Fibroblast of the aortic adventitia (primary cell): Measurements from ENCODE around the gene NKIRAS1. TPM values are rescaled to one million over a fixed set of nuclear protein-coding genes. Genes with fewer than 3 reads are reported as not detected.
"Not testable (repeated sequence)": the region's sequence is repeated elsewhere in the genome, so short reads cannot be mapped to it uniquely, and the experiment has no call there.

Source experiments
- DNase-seq: peaks from one replicate; pipeline ENCODE4 v3.0.0-alpha.2; 2010; ENCODE audit warnings: low read depth
- H3K4me3 ChIP-seq: 2 replicates; pipeline ENCODE4 v1.5.1; 2011; ENCODE audit warnings: low read depth, mild to moderate bottlenecking, control low read depth, low read length, moderate library complexity
- total RNA-seq: library from RNA; depleted of rRNA; stranded (reverse); fragments of >200 nt; gene quantifications from 2 replicates; pipeline ENCODE4 v1.2.3, GENCODE V29; 2012; ENCODE audit warnings: low replicate concordance
- TF ChIP-seq, protein P1 (sequence below): IDR thresholded peaks from 2 replicates; pipeline ENCODE4 v1.5.1; 2011; ENCODE audit warnings: mild to moderate bottlenecking, low read length, control low read depth, inconsistent platforms; ENCODE audit not compliant: insufficient read depth

NKIRAS1 gene
- total RNA-seq, 1 donor, result 20.9 TPM

DNA sequence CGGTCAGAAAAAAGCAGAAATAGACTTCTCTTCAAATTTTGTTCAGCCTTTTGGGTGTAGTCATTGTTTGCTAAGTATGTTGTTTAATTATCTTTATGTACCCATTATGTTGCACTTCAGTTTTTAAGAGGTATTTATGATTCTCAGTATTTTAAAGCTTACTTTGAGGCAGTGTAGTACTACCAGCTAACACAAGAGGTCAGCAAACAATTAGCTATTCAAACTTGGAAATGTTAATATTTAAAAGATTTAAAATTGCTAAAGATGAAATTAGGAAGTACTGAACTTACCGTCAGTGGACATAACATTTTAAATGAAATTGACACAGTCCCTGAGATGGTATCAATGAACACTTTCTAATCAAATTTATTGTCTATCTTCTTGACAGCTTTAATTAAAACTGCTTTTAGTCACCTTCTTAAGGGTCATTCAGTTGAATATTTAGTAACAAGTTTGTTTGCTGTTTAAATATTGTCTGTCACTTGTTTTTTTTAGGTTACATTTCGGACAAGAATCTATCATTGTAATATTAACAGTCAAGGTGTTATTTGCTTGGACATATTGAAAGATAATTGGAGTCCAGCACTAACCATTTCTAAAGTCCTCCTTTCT, 28.1 kb downstream of the NKIRAS1 start:
- no peak overlapping the region for H3K4me3 ChIP-seq
- TF ChIP-seq, protein P1, sequence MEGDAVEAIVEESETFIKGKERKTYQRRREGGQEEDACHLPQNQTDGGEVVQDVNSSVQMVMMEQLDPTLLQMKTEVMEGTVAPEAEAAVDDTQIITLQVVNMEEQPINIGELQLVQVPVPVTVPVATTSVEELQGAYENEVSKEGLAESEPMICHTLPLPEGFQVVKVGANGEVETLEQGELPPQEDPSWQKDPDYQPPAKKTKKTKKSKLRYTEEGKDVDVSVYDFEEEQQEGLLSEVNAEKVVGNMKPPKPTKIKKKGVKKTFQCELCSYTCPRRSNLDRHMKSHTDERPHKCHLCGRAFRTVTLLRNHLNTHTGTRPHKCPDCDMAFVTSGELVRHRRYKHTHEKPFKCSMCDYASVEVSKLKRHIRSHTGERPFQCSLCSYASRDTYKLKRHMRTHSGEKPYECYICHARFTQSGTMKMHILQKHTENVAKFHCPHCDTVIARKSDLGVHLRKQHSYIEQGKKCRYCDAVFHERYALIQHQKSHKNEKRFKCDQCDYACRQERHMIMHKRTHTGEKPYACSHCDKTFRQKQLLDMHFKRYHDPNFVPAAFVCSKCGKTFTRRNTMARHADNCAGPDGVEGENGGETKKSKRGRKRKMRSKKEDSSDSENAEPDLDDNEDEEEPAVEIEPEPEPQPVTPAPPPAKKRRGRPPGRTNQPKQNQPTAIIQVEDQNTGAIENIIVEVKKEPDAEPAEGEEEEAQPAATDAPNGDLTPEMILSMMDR, result peak; percentile 79
- DNase-seq, result peak; percentile 76

DNA sequence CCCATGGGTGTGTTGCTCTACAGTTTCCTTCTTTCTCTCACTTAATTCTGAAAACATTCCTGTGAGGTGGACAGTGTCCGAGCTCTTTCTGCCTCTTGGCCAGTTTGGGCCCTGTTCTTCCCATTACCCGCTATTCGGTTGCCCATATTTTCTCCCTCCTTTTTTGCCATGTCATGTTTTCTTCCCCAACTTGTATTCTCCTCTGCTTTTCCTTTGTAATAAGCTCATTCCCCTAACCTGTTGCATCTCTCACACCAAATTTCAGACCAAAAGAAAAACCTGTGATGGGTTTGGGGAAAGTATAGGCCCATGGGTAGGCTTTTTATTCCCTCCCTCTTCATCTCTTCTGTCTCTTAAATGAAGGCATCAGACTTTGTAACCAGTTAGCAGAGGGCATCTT, 30.5 kb downstream of the NKIRAS1 start:
- no peak for DNase-seq
- TF ChIP-seq, protein P1, result no peak
- no peak overlapping the region for H3K4me3 ChIP-seq

DNA sequence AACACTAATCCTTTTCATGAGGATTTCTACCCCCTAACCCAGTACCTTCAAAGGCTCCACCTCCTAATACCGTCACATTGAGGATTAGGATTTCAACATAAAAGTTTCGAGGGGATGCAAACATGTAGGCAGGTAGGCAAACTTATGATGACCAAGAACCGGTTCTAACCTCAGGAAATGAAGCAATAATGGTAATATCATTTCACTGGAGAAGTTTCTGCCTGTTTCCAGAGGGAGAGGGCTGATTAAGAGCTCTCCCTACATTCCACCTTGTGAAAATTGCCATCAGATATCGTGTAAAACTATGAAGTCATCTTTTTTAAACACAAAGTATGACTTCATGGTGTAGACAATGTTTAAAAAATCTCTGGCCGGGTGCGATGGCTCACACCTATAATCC, 31.6 kb downstream of the NKIRAS1 start:
- no peak overlapping the region for H3K4me3 ChIP-seq
- TF ChIP-seq, protein P1, result no peak
- DNase-seq, result no peak

DNA sequence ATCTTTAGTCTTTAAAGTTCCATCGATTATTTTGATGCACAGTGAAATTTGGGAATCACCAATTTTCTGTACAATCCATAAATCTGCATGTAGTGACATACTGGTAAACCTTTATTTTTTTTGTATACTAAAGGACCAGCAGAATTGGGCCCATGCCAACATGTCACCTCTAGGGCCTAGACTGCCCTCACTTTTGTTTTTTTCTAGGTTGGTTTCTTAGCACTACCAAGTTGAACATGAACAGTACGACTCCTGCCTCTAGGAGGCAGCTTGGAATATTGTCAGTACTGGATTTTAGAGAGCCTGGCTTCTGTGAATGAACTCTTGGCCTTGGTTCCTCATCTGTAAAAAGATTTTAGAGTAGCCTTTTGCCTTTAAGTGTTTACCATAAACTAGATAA, 32.3 kb downstream of the NKIRAS1 start:
- DNase-seq, result no peak
- TF ChIP-seq, protein P1, result peak; percentile 16
- no peak overlapping the region for H3K4me3 ChIP-seq

DNA sequence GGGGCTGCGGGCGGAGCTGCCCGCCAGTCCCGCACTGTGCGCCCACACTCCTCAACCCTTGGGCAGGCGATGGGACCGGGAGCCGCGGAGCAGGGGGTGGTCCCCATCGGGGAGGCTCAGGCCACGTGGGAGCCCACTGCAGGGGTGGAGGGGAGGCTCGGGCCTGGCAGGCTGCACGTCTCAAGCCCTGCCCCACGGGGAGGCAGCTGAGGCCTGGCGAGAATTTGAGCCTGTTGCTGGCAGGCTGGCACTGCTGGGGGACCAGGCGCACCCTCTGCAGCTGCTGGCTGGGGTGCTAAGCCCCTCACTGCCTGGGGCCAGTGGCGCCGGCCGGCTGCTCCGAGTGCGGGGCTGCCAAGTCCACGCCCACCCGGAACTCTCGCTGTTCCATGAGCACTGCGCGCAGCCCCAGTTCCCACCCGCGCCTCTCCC, 34.3 kb downstream of the NKIRAS1 start:
- no peak overlapping the region for H3K4me3 ChIP-seq
- TF ChIP-seq, protein P1, result no peak
- no peak for DNase-seq

DNA sequence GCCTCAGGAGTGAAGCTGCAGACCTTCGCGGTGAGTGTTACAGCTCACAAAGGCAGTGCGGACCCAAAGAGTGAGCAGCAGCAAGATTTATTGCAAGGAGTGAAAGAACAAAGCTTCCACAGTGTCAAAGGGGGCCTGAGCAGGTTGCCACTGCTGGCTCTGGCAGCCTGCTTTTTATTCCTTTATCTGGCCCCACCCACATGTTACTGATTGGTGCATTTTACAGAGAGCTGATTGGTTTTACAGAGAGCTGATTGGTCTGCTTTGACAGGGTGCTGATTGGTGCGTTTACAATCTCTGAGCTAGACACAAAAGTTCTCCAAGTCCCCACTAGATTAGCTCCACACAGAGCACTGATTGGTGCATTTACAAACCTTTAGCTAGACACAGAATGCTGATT, 34.8 kb downstream of the NKIRAS1 start:
- not testable (repeated sequence) for DNase-seq

DNA sequence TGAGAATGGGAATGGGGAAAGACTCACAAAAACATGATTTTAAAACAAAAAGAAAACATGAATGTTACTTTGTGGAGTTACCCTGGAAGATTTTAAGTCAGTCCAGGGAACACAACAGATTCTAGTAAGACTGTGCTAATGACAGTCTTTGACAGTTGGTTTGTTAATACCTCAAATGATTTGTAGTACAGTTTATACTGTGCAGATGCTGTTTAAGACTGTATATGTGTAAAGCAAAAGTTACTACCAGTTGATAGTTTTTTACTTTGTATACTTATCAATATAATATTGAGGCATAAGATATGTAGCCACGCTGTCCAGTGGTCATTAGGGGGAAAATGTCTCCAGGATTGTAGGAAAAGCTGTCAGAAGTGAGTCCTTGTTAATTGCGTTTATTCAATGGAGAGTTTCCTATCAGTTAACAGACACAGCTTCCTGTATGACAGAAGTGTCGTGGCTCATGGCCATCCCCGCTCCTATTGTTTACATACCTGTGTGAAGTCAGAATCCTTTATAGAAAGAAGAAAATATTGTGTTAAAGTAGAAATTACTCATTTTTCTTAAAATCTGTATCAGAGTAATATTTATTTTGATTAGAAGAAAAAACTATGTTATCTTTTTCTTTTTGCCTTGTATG, 36.0 kb downstream of the NKIRAS1 start:
- no peak overlapping the region for H3K4me3 ChIP-seq
- TF ChIP-seq, protein P1, result no peak
- DNase-seq, result no peak

More for the DNA sequence above, 34.8 kb downstream of the NKIRAS1 start:
- not testable (repeated sequence) for H3K4me3 ChIP-seq
